ENCODE data around the gene ANGPTL2. TPM values are rescaled to one million over a fixed set of nuclear protein-coding genes. Genes with fewer than 3 reads are reported as not detected.

Gene ANGPTL2
- total RNA-seq, 2 experiments from 2014 or later = not detected

DNA sequence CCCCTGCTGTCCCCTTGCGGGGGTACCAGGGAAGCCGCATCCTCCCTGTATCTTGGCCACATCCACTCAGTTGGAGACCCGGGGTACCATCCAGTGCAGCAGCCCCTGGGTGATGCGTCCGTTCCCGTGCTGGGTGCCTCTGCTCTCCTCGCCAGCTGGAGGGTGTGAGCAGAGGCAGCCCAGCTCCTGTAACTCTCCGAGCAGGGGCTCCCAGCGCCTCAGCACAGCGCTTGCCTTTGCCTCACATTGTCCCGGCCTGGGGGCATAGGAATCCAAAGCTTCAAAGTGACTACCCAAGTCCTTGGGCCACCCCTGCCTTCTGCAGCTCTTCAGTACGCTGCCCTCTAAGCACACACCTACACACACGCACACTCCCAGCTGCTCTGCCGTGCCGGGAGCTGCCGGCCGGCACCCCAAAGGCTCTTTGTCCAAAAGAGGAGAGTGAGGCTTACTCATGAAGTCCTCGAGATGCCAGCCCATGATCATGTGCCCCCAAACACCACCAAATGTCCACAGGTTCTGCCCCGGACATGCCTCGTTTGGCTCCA, 733 bp downstream of the ANGPTL2 start:
- Histone ChIP-seq H2AFZ (ENCODE audit: low read length) (no peak overlapping the region), H3K79me2 (ENCODE audit: insufficient read depth, low read depth, low read length) (no peaks in the 10 kb centered on the region)
- intact Hi-C loops (cut with micrococcal nuclease; ENCODE audit: unreplicated experiment) = no loop called here

DNA sequence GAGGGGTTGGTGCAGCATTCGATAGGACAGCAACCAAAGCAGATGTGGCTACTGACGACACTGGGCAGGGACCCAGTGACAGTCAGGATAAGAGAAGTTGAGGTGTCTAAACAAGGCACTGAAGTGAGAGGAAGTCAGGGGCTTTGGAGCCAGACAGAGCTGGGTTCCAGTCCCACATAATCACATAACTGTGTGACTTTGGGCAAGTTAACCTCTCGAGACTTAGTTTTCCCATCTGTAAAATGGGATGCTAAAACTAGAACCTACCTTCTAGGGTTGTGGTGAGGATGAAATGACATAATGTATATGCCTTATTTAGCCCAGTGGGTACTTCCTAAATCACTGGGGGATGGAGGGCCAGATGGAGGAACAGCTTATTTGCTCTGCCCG, 3.1 kb downstream of the ANGPTL2 start:
- Histone ChIP-seq H3K4me1 (ENCODE audit: insufficient read depth, low read length, poor library complexity, severe bottlenecking) (peaks cover 16% of the 10 kb centered on the region), H3K4me2 (ENCODE audit: low read length) (no peak overlapping the region), H3K4me3 (ENCODE audit: low read depth, low read length, poor library complexity, severe bottlenecking) (no peak overlapping the region), H3K9me2 (ENCODE audit: insufficient read depth, low read length) (no peaks in the 10 kb centered on the region), H3K27ac (ENCODE audit: low read depth, low read length, poor library complexity, severe bottlenecking) (no peak overlapping the region), H3K79me2 (ENCODE audit: insufficient read depth, low read depth, low read length) (no peaks in the 10 kb centered on the region), H3K36me3 (ENCODE audit: insufficient read depth, low read length) (no peaks in the 10 kb centered on the region), H4K20me1 (ENCODE audit: insufficient read depth, low read length) (no peaks in the 10 kb centered on the region), H3K9me3 (ENCODE audit: low read length) (no peaks in the 10 kb centered on the region), H2AFZ (ENCODE audit: low read length) (no peak overlapping the region)
- no peak for TF ChIP-seq EZH2phosphoT487 (IDR thresholded peaks at IDR 0.05; ENCODE audit: borderline replicate concordance, low read depth, low read length)
- TF ChIP-seq, protein P1, sequence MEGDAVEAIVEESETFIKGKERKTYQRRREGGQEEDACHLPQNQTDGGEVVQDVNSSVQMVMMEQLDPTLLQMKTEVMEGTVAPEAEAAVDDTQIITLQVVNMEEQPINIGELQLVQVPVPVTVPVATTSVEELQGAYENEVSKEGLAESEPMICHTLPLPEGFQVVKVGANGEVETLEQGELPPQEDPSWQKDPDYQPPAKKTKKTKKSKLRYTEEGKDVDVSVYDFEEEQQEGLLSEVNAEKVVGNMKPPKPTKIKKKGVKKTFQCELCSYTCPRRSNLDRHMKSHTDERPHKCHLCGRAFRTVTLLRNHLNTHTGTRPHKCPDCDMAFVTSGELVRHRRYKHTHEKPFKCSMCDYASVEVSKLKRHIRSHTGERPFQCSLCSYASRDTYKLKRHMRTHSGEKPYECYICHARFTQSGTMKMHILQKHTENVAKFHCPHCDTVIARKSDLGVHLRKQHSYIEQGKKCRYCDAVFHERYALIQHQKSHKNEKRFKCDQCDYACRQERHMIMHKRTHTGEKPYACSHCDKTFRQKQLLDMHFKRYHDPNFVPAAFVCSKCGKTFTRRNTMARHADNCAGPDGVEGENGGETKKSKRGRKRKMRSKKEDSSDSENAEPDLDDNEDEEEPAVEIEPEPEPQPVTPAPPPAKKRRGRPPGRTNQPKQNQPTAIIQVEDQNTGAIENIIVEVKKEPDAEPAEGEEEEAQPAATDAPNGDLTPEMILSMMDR (conservative IDR thresholded peaks at IDR 0.05; ENCODE audit: low read length) = no peak
- CTCF ChIA-PET (ENCODE audit: unreplicated experiment) = no interaction called here
- POLR2A ChIA-PET = no interaction called here
- peak; percentile 9 for DNase-seq (ENCODE audit: low spot score)
- intact Hi-C loops (cut with micrococcal nuclease; ENCODE audit: unreplicated experiment) = no loop called here
- BruUV-seq (replicated peaks) = no TSS peak

More for the DNA sequence above, 733 bp downstream of the ANGPTL2 start:
- H3K4me2 ChIP-seq (ENCODE audit: low read length) = no peak overlapping the region
- no peaks in the 10 kb centered on the region for H4K20me1 ChIP-seq (ENCODE audit: insufficient read depth, low read length)
- ChIA-PET CTCF (ENCODE audit: unreplicated experiment) (no interaction called here), POLR2A (no interaction called here)
- no peak overlapping the region for H3K27ac ChIP-seq (ENCODE audit: low read depth, low read length, poor library complexity, severe bottlenecking)
- H3K9me3 ChIP-seq (ENCODE audit: low read length) = no peaks in the 10 kb centered on the region
- TF ChIP-seq, protein P1 (conservative IDR thresholded peaks at IDR 0.05; ENCODE audit: low read length) = no peak
- TF ChIP-seq EZH2phosphoT487 (IDR thresholded peaks at IDR 0.05; ENCODE audit: borderline replicate concordance, low read depth, low read length) = no peak
- H3K4me1 ChIP-seq (ENCODE audit: insufficient read depth, low read length, poor library complexity, severe bottlenecking) = peaks cover 11% of the 10 kb centered on the region
- no TSS peak for BruUV-seq (replicated peaks)
- no peak for DNase-seq (ENCODE audit: low spot score)
- H3K4me3 ChIP-seq (ENCODE audit: low read depth, low read length, poor library complexity, severe bottlenecking) = no peak overlapping the region
- no peaks in the 10 kb centered on the region for H3K36me3 ChIP-seq (ENCODE audit: insufficient read depth, low read length)
- no peaks in the 10 kb centered on the region for H3K9me2 ChIP-seq (ENCODE audit: insufficient read depth, low read length)

DNA sequence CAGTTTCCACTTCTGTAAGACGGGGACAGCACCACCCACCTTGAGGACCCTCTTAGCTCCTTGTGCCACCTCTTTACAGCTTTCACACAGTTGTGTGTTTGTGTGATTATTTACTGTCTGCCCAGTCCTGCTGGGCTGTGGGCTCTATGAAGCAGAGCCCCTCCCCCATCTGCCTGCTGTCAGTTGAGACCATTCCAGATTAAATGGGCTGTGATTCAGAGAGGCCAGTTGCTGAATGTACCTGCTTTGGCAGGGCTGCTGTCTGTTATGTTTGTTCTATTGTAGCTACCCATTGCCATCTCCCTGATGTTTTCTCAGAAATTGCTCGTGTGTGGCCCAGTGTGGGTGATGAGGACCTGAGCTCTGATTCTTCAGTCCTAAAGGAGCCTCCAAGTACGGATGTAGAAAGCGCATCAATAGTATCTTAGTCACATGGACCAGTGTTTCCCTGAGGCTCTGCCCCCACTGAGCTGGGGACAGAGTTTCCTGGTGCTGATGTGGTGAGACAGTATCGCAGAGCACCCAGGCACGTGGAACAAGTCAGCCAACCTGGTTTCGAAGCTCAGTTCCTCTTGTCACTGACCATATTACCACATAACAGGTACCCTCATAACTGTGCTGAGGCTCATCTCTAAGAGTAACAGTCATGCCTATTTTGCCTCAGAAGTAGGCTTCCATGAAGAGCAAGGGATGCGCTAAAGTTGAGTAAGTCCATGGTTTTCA, 3.7 kb downstream of the ANGPTL2 start:
- no peak overlapping the region for H2AFZ ChIP-seq (ENCODE audit: low read length)
- no peaks in the 10 kb centered on the region for H3K9me3 ChIP-seq (ENCODE audit: low read length)
- intact Hi-C loops (cut with micrococcal nuclease; ENCODE audit: unreplicated experiment) = no loop called here
- BruUV-seq (replicated peaks) = no TSS peak
- no peak for DNase-seq (ENCODE audit: low spot score)
- H3K27ac ChIP-seq (ENCODE audit: low read depth, low read length, poor library complexity, severe bottlenecking) = no peak overlapping the region
- H3K4me2 ChIP-seq (ENCODE audit: low read length) = no peak overlapping the region
- no peaks in the 10 kb centered on the region for H3K36me3 ChIP-seq (ENCODE audit: insufficient read depth, low read length)
- H3K79me2 ChIP-seq (ENCODE audit: insufficient read depth, low read depth, low read length) = no peaks in the 10 kb centered on the region
- ChIA-PET POLR2A (no interaction called here), CTCF (ENCODE audit: unreplicated experiment) (interaction anchor here (0.6 kb wide), 1 partner anchor 235 kb away, joined by 3 read pairs; no protein-coding TSS in a partner anchor)
- no peak overlapping the region for H3K4me3 ChIP-seq (ENCODE audit: low read depth, low read length, poor library complexity, severe bottlenecking)
- H4K20me1 ChIP-seq (ENCODE audit: insufficient read depth, low read length) = no peaks in the 10 kb centered on the region
- peaks cover 16% of the 10 kb centered on the region for H3K4me1 ChIP-seq (ENCODE audit: insufficient read depth, low read length, poor library complexity, severe bottlenecking)
- no peak for TF ChIP-seq EZH2phosphoT487 (IDR thresholded peaks at IDR 0.05; ENCODE audit: borderline replicate concordance, low read depth, low read length)
- TF ChIP-seq, protein P1 (conservative IDR thresholded peaks at IDR 0.05; ENCODE audit: low read length) = no peak
- H3K9me2 ChIP-seq (ENCODE audit: insufficient read depth, low read length) = no peaks in the 10 kb centered on the region
